ENCODE measurements around the gene PAGR1. TPM values are rescaled to one million over a fixed set of nuclear protein-coding genes. Genes with fewer than 3 reads are reported as not detected.
A peak's percentile ranks its signal among the peaks of the same experiment; 100 is the strongest.

The PAGR1 gene
- total and polyA plus RNA-seq, 2 of the 13 experiments (the other 11 are each of a cell fraction or from before 2014, with no cell fraction given): 9.8 to 66.4 TPM

DNA sequence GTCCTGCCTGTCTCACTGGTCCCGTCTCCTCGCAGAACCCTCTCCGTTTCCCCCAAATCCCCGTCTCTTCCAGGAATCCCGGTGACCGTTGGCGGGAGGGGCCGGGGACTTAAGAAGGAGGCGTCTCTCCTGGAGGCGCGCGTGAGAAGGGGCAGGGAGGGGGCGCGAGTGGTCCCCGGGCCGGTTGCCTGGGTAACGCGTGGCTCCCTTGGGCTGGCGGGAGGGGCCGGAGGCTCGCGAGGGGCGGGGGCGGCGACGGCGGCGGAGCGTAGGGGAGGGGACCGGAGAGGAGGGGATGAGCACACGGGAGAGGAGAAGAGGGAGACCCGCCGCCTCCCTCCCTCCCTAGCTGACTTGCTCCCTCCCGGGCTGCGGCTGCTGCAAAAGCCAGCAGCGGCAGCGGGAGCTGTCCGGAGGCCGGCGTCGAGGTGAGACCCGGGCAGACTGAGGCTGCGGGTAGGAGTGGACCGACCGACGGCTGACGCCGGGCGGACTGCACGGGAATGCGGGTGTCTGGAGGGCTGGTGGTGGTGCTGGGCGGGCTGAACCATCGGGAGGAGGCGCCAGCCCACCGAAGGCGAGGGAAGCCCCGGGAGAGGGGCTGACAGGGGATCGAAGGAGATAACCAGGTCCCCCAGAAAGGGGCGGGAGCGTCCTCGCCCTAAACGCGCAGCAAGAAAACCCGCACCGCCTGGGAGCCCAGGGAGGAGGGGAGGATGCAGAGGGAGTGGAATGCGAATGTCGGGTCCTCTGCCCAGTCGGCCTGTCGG is 3.9 kb upstream of the PAGR1 start, which contains the start of gene PRRT2 (continued):
- TF ChIP-seq ZNF446 (CRISPR knock-in tag; IDR thresholded peaks at IDR 0.05) (peak; percentile 13; the same call in 1 of the 2 replicates), ZBTB3 (CRISPR knock-in tag; IDR thresholded peaks at IDR 0.05; ENCODE audit: borderline replicate concordance, low read depth) (0 out of 2 replicates have a peak, but pooled peaks have one; percentile 24), AKAP8 (CRISPR knock-in tag; IDR thresholded peaks at IDR 0.05) (no peak), YY1 (IDR thresholded peaks at IDR 0.05; ENCODE audit: insufficient read depth, insufficient replicate concordance, low read depth, low read length) (peak; percentile 30), ZNF777 (CRISPR knock-in tag; IDR thresholded peaks at IDR 0.05) (peak; percentile 94), ZSCAN25 (CRISPR knock-in tag; IDR thresholded peaks at IDR 0.05) (peak; percentile 86), ZNF660 (CRISPR knock-in tag; IDR thresholded peaks at IDR 0.05; ENCODE audit: borderline replicate concordance, low read depth) (no peak), SAP130 (CRISPR knock-in tag; IDR thresholded peaks at IDR 0.05; ENCODE audit: low read depth) (peak; percentile 54; the same call in 1 of the 2 replicates), ZNF317 (CRISPR knock-in tag; IDR thresholded peaks at IDR 0.05) (0 out of 2 replicates have a peak, but pooled peaks have one; percentile 33), ZNF746 (CRISPR knock-in tag; IDR thresholded peaks at IDR 0.05) (no peak), ZNF296 (CRISPR knock-in tag; conservative IDR thresholded peaks at IDR 0.05) (no peak), NFRKB (IDR thresholded peaks at IDR 0.05) (no peak), ZNF564 (CRISPR knock-in tag; IDR thresholded peaks at IDR 0.05) (0 out of 2 replicates have a peak, but pooled peaks have one; percentile 12), KDM2A (CRISPR knock-in tag; IDR thresholded peaks at IDR 0.05; ENCODE audit: borderline replicate concordance, low read depth) (peak; percentile 68), ZNF703 (CRISPR knock-in tag; IDR thresholded peaks at IDR 0.05; ENCODE audit: borderline replicate concordance) (peak; percentile 11; the same call in 1 of the 2 replicates)
- TF ChIP-seq, protein P1, sequence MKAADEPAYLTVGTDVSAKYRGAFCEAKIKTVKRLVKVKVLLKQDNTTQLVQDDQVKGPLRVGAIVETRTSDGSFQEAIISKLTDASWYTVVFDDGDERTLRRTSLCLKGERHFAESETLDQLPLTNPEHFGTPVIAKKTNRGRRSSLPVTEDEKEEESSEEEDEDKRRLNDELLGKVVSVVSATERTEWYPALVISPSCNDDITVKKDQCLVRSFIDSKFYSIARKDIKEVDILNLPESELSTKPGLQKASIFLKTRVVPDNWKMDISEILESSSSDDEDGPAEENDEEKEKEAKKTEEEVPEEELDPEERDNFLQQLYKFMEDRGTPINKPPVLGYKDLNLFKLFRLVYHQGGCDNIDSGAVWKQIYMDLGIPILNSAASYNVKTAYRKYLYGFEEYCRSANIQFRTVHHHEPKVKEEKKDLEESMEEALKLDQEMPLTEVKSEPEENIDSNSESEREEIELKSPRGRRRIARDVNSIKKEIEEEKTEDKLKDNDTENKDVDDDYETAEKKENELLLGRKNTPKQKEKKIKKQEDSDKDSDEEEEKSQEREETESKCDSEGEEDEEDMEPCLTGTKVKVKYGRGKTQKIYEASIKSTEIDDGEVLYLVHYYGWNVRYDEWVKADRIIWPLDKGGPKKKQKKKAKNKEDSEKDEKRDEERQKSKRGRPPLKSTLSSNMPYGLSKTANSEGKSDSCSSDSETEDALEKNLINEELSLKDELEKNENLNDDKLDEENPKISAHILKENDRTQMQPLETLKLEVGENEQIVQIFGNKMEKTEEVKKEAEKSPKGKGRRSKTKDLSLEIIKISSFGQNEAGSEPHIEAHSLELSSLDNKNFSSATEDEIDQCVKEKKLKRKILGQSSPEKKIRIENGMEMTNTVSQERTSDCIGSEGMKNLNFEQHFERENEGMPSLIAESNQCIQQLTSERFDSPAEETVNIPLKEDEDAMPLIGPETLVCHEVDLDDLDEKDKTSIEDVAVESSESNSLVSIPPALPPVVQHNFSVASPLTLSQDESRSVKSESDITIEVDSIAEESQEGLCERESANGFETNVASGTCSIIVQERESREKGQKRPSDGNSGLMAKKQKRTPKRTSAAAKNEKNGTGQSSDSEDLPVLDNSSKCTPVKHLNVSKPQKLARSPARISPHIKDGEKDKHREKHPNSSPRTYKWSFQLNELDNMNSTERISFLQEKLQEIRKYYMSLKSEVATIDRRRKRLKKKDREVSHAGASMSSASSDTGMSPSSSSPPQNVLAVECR (CRISPR knock-in tag; IDR thresholded peaks at IDR 0.05; ENCODE audit: borderline replicate concordance): peak; percentile 29; the same call in 1 of the 2 replicates
- TF ChIP-seq, protein P2, sequence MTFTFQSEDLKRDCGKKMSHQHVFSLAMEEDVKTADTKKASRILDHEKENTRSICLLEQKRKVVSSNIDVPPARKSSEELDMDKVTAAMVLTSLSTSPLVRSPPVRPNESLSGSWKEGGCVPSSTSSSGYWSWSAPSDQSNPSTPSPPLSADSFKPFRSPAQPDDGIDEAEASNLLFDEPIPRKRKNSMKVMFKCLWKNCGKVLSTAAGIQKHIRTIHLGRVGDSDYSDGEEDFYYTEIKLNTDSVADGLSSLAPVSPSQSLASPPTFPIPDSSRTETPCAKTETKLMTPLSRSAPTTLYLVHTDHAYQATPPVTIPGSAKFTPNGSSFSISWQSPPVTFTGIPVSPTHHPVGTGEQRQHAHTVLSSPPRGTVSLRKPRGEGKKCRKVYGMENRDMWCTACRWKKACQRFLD (CRISPR knock-in tag; IDR thresholded peaks at IDR 0.05; ENCODE audit: borderline replicate concordance): 0 out of 2 replicates have a peak, but pooled peaks have one; percentile 10
- TF ChIP-seq, protein P3, sequence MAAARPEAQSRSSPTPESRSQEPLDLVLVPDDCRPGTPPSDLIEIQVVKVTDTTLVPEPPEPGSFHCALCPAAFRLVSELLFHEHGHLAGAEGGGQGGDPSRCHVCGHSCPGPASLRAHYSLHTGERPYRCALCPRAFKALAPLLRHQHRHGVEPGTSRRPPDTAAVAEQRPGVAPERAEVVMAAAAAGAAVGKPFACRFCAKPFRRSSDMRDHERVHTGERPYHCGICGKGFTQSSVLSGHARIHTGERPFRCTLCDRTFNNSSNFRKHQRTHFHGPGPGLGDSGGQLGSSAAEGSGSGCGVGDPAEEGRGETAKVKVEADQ (CRISPR knock-in tag; IDR thresholded peaks at IDR 0.05; ENCODE audit: borderline replicate concordance): peak; percentile 13; the same call in 1 of the 2 replicates
- TF ChIP-seq, protein P4, sequence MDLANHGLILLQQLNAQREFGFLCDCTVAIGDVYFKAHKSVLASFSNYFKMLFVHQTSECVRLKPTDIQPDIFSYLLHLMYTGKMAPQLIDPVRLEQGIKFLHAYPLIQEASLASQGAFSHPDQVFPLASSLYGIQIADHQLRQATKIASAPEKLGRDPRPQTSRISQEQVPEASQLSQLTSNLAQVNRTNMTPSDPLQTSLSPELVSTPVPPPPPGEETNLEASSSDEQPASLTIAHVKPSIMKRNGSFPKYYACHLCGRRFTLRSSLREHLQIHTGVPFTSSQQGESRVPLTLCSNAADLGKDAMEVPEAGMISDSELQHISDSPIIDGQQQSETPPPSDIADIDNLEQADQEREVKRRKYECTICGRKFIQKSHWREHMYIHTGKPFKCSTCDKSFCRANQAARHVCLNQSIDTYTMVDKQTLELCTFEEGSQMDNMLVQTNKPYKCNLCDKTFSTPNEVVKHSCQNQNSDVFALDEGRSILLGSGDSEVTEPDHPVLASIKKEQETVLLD (CRISPR knock-in tag; IDR thresholded peaks at IDR 0.05; ENCODE audit: low read depth): 0 out of 2 replicates have a peak, but pooled peaks have one; percentile 26

Measured in HepG2 (cell line).